Measurements from ENCODE around the gene CACNB1.

Gene CACNB1

GRCh38 chr17:39225308-39225958, 28.0 kb upstream of the CACNB1 start, which contains the start of gene STAC2:
Gene STAC2 (minus strand): TSS chr17:39225945. CDS start chr17:39225502, 443 bp downstream.
- DNase-seq: no peak

- DNase-seq: no peak
These were observed 27.4 kb upstream of the CACNB1 start for GRCh38 chr17:39224778-39225307.

- no peak for DNase-seq
These were observed 26.7 kb upstream of the CACNB1 start for GRCh38 chr17:39223907-39224777.

- DNase-seq: no peak
These were observed 25.7 kb upstream of the CACNB1 start for GRCh38 chr17:39222866-39223834.

GRCh38 chr17:39222151-39222550, 24.7 kb upstream of the CACNB1 start:
- no peak for DNase-seq

- no peak for DNase-seq
These were observed 24.1 kb upstream of the CACNB1 start for GRCh38 chr17:39221572-39221971.

- no peak for DNase-seq
These were observed 22.2 kb upstream of the CACNB1 start for GRCh38 chr17:39219647-39220154.

GRCh38 chr17:39218906-39219305, 21.4 kb upstream of the CACNB1 start:
- no peak for DNase-seq

- no peak for DNase-seq
These were observed 20.4 kb upstream of the CACNB1 start for GRCh38 chr17:39217734-39218369.

GRCh38 chr17:39213852-39214251, 16.4 kb upstream of the CACNB1 start:
- no peak for DNase-seq

GRCh38 chr17:39212841-39213480, 15.5 kb upstream of the CACNB1 start:
- DNase-seq: no peak

GRCh38 chr17:39212195-39212810, 14.8 kb upstream of the CACNB1 start:
- DNase-seq: no peak

GRCh38 chr17:39210093-39210434, 12.6 kb upstream of the CACNB1 start:
- DNase-seq: no peak

- DNase-seq: peak in 1 of 2 experiments; percentile 26
These were observed 12.0 kb upstream of the CACNB1 start for GRCh38 chr17:39209317-39210092.

- DNase-seq: peak; percentile 36 to 66
These were observed 11.4 kb upstream of the CACNB1 start for GRCh38 chr17:39208893-39209292.

GRCh38 chr17:39208136-39208535, 10.7 kb upstream of the CACNB1 start:
- DNase-seq: no peak

- no peak for DNase-seq
These were observed 7.7 kb upstream of the CACNB1 start for GRCh38 chr17:39205112-39205526.

- DNase-seq: no peak
These were observed 6.8 kb upstream of the CACNB1 start for GRCh38 chr17:39204245-39204644.

- no peak for DNase-seq
These were observed 3.6 kb upstream of the CACNB1 start for GRCh38 chr17:39200957-39201510.
